HFFc6 (cell line): ENCODE results near the gene CERK. TPM values are rescaled to one million over a fixed set of nuclear protein-coding genes. Genes with fewer than 3 reads are reported as not detected.

Experiments
- DNase-seq: peaks from one replicate; pipeline ENCODE4 v3.0.0-alpha.2; 2018
- H3K27ac Mint-ChIP-seq: 2 replicates; pipeline ENCODE4 v1.8.0; 2020; ENCODE audit warnings: mild to moderate bottlenecking, mixed read lengths
- H3K27me3 Mint-ChIP-seq: 2 replicates; pipeline ENCODE4 v1.8.0; 2021; ENCODE audit warnings: mild to moderate bottlenecking, moderate library complexity, mixed read lengths; ENCODE audit not compliant: insufficient read depth
- H3K36me3 Mint-ChIP-seq: 2 replicates; pipeline ENCODE4 v1.8.0; 2021; ENCODE audit warnings: low read depth, mixed read lengths
- H3K4me1 Mint-ChIP-seq: 2 replicates; pipeline ENCODE4 v1.8.0; 2020; ENCODE audit warnings: low read depth, mixed read lengths
- H3K4me3 Mint-ChIP-seq: 2 replicates; pipeline ENCODE4 v1.8.0; 2020; ENCODE audit warnings: mild to moderate bottlenecking, moderate library complexity, mixed read lengths
- H3K9me3 Mint-ChIP-seq: 2 replicates; pipeline ENCODE4 v1.8.0; 2020; ENCODE audit warnings: mild to moderate bottlenecking, mixed read lengths
- CTCF ChIP-seq: fragments of 200-600 bp; sonication (generic); IDR thresholded peaks from 2 replicates; pipeline ENCODE4 v1.5.0; 2021; ENCODE audit warnings: antibody characterized with exemption, mild to moderate bottlenecking
- total RNA-seq, 6 experiments: library from RNA; stranded (reverse); fragmentation: NEBNext Ultra II Directional; extraction: Animal tissue kit (Norgen Biotek cat#: 25700); gene quantifications; 2 replicates in 1 of 6; 3 replicates in 5 of 6; pipeline ENCODE4 v1.2.3, GENCODE V29; 2021

Gene CERK
- total RNA-seq, 6 experiments from 2014 or later, result 49.1 to 54.8 (median 52.0) TPM

- H3K4me3 Mint-ChIP-seq, result no peak overlapping the region
- H3K4me1 Mint-ChIP-seq, result no peaks in the 10 kb centered on the region
- no peak overlapping the region for H3K27ac Mint-ChIP-seq
- H3K36me3 Mint-ChIP-seq, result no peaks in the 10 kb centered on the region
- TF ChIP-seq CTCF, result no peak
- no peak for DNase-seq
- peaks cover 2% of the 10 kb centered on the region for H3K27me3 Mint-ChIP-seq
- H3K9me3 Mint-ChIP-seq, result no peaks in the 10 kb centered on the region
Observed at GRCh38 chr22:46663001-46663400, 75.1 kb downstream of the CERK start.

GRCh38 chr22:46662226-46662625, 75.8 kb downstream of the CERK start:
- TF ChIP-seq CTCF, result no peak
- no peak for DNase-seq
- Mint-ChIP-seq H3K36me3 (no peaks in the 10 kb centered on the region), H3K4me3 (no peak overlapping the region), H3K27ac (no peak overlapping the region), H3K9me3 (no peaks in the 10 kb centered on the region), H3K27me3 (peaks cover 2% of the 10 kb centered on the region), H3K4me1 (no peaks in the 10 kb centered on the region)

GRCh38 chr22:46661221-46661851, 76.7 kb downstream of the CERK start:
- no peak for TF ChIP-seq CTCF
- no peaks in the 10 kb centered on the region for H3K36me3 Mint-ChIP-seq
- DNase-seq, result no peak
- no peak overlapping the region for H3K4me3 Mint-ChIP-seq
- no peaks in the 10 kb centered on the region for H3K9me3 Mint-ChIP-seq
- H3K27ac Mint-ChIP-seq, result no peak overlapping the region
- no peaks in the 10 kb centered on the region for H3K4me1 Mint-ChIP-seq
- H3K27me3 Mint-ChIP-seq, result peaks cover 1% of the 10 kb centered on the region

GRCh38 chr22:46660604-46661201, 77.3 kb downstream of the CERK start:
- no peak for TF ChIP-seq CTCF
- no peak for DNase-seq
- Mint-ChIP-seq H3K27me3 (peaks cover 1% of the 10 kb centered on the region), H3K36me3 (no peaks in the 10 kb centered on the region), H3K4me3 (no peak overlapping the region), H3K9me3 (no peaks in the 10 kb centered on the region), H3K4me1 (no peaks in the 10 kb centered on the region), H3K27ac (no peak overlapping the region)

- H3K36me3 Mint-ChIP-seq, result no peaks in the 10 kb centered on the region
- H3K27me3 Mint-ChIP-seq, result peaks cover 1% of the 10 kb centered on the region; the same call in 1 of the 2 replicates
- no peak overlapping the region for H3K4me3 Mint-ChIP-seq
- H3K27ac Mint-ChIP-seq, result no peak overlapping the region
- no peaks in the 10 kb centered on the region for H3K9me3 Mint-ChIP-seq
- no peaks in the 10 kb centered on the region for H3K4me1 Mint-ChIP-seq
- TF ChIP-seq CTCF, result no peak
- no peak for DNase-seq
Observed at GRCh38 chr22:46659791-46660186, 78.3 kb downstream of the CERK start.
